Fibroblast of lung (primary cell): ENCODE results near the gene CHST8.

ENCODE experiments used
- EZH2 ChIP-seq: IDR thresholded peaks from 2 replicates; pipeline ENCODE4 v1.5.1; 2012; ENCODE audit warnings: low read length, control low read depth, mild to moderate bottlenecking; ENCODE audit errors: missing control alignments
- TF ChIP-seq, protein P1 (sequence below), 2 donors: IDR thresholded peaks in 1 of 2; conservative IDR thresholded peaks in 1 of 2; 1 replicate in 1 of 2; 2 replicates in 1 of 2; pipeline ENCODE4 v1.5.1; 2011 to 2012; ENCODE audit warnings: low read length in 2 of 2, control low read depth in 1 of 2, inconsistent platforms in 1 of 2, low read depth in 1 of 2, mild to moderate bottlenecking in 1 of 2

GRCh38 chr19:33740811-33741396, 119.2 kb downstream of the CHST8 start:
- TF ChIP-seq, protein P1, sequence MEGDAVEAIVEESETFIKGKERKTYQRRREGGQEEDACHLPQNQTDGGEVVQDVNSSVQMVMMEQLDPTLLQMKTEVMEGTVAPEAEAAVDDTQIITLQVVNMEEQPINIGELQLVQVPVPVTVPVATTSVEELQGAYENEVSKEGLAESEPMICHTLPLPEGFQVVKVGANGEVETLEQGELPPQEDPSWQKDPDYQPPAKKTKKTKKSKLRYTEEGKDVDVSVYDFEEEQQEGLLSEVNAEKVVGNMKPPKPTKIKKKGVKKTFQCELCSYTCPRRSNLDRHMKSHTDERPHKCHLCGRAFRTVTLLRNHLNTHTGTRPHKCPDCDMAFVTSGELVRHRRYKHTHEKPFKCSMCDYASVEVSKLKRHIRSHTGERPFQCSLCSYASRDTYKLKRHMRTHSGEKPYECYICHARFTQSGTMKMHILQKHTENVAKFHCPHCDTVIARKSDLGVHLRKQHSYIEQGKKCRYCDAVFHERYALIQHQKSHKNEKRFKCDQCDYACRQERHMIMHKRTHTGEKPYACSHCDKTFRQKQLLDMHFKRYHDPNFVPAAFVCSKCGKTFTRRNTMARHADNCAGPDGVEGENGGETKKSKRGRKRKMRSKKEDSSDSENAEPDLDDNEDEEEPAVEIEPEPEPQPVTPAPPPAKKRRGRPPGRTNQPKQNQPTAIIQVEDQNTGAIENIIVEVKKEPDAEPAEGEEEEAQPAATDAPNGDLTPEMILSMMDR (conservative IDR thresholded peaks at IDR 0.05 in 1 of 2, IDR thresholded peaks at IDR 0.05 in 1 of 2; ENCODE audit: low read depth in 1 of 2, low read length in 2 of 2): no peak
- no peak for TF ChIP-seq EZH2
